Parathyroid adenoma (tissue), 2 donors: Measurements from ENCODE around the gene RPS6KA2.

Source experiments
- H2AFZ ChIP-seq: fragments of 300-600 bp; sonication (generic); one replicate; pipeline ENCODE4 v1.7.0; 2017; ENCODE audit warnings: antibody characterized with exemption, mild to moderate bottlenecking
- H3K27ac ChIP-seq: fragments of 300-600 bp; sonication (generic); one replicate; pipeline ENCODE4 v1.7.0; 2017
- H3K27me3 ChIP-seq: fragments of 300-600 bp; sonication (generic); one replicate; pipeline ENCODE4 v1.7.0; 2017; ENCODE audit warnings: low read length; ENCODE audit not compliant: control insufficient read depth, insufficient read depth
- H3K36me3 ChIP-seq: fragments of 300-600 bp; sonication (generic); one replicate; pipeline ENCODE4 v1.7.0; 2017; ENCODE audit warnings: low read length; ENCODE audit not compliant: control insufficient read depth, insufficient read depth
- H3K4me1 ChIP-seq: fragments of 300-600 bp; sonication (generic); one replicate; pipeline ENCODE4 v1.7.0; 2017; ENCODE audit warnings: control low read depth
- H3K4me2 ChIP-seq: fragments of 300-600 bp; sonication (generic); one replicate; pipeline ENCODE4 v1.7.0; 2017; ENCODE audit warnings: low read length
- H3K4me3 ChIP-seq: fragments of 300-600 bp; sonication (generic); one replicate; pipeline ENCODE4 v1.7.0; 2017; ENCODE audit warnings: low read depth, low read length
- H3K79me2 ChIP-seq: fragments of 300-600 bp; sonication (generic); one replicate; pipeline ENCODE4 v1.7.0; 2017; ENCODE audit warnings: control low read depth
- H3K9ac ChIP-seq: fragments of 300-600 bp; sonication (generic); one replicate; pipeline ENCODE4 v1.7.0; 2017; ENCODE audit warnings: mild to moderate bottlenecking
- H3K9me3 ChIP-seq: fragments of 300-600 bp; sonication (generic); one replicate; pipeline ENCODE4 v1.7.0; 2017; ENCODE audit warnings: low read length; ENCODE audit not compliant: control insufficient read depth
- CTCF ChIP-seq: fragments of 300-600 bp; sonication (generic); IDR thresholded peaks from one replicate; pipeline ENCODE4 v1.7.0; 2017; ENCODE audit warnings: antibody characterized with exemption, mild to moderate bottlenecking
- donor health status: primary hyperparathyroidism.

RPS6KA2 gene

GRCh38 chr6:166496460-166496859 lies 130.6 kb downstream of the RPS6KA2 start:
- H3K4me1 ChIP-seq, result no peaks in the 10 kb centered on the region
- H3K4me2 ChIP-seq, result no peak overlapping the region
- H3K79me2 ChIP-seq, result no peaks in the 10 kb centered on the region
- no peak overlapping the region for H2AFZ ChIP-seq
- no peak for TF ChIP-seq CTCF
- H3K36me3 ChIP-seq, result no peaks in the 10 kb centered on the region
- H3K27ac ChIP-seq, result no peak overlapping the region
- no peaks in the 10 kb centered on the region for H3K9me3 ChIP-seq
- H3K9ac ChIP-seq, result no peak overlapping the region
- no peak overlapping the region for H3K4me3 ChIP-seq
- H3K27me3 ChIP-seq, result no peaks in the 10 kb centered on the region

DNA sequence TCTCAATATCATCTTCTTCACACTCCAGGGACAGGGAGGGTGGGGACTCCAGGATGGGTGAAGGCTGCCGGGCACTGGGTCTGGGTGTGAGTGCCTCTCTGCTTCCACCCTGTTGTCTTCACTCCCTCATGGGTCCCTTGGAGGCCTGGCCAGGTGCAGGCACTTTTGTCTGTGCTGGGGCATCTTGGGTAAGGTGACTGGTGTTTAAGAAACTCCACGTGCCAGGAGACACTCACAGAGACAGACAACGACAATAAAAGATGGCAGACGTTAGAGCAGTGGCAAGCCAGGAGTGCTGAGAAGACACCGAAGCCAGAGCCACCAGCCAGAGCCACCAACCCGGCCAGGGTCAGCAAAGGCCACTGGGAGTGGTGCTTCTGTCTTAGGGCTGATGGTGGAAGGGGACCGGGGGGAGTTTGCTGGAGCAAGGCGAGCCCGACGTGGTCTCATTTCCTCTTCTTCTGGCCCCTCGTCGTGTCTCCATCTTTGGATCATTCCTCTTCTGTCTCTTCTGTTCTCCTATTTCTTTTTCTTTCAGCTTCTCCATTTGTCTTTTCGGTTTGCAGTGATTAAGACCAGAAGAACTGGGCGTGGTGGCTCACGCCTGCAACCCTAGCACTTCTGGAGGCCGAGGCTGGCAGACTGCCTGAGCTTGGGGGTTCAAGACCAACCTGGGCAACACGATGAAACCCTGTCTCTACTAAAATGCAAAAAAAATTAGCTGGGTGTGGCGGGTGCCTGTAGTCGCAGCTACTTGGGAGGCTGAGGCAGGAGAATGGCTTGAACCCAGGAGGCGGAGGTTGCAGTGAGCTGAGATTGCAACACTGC lies 131.3 kb downstream of the RPS6KA2 start:
- H3K4me1 ChIP-seq, result no peaks in the 10 kb centered on the region
- no peak overlapping the region for H3K9ac ChIP-seq
- no peak overlapping the region for H3K4me2 ChIP-seq
- no peaks in the 10 kb centered on the region for H3K9me3 ChIP-seq
- H3K36me3 ChIP-seq, result no peaks in the 10 kb centered on the region
- H3K79me2 ChIP-seq, result no peaks in the 10 kb centered on the region
- H3K27ac ChIP-seq, result no peak overlapping the region
- no peak for TF ChIP-seq CTCF
- H3K27me3 ChIP-seq, result no peaks in the 10 kb centered on the region
- H2AFZ ChIP-seq, result no peak overlapping the region
- no peak overlapping the region for H3K4me3 ChIP-seq

DNA sequence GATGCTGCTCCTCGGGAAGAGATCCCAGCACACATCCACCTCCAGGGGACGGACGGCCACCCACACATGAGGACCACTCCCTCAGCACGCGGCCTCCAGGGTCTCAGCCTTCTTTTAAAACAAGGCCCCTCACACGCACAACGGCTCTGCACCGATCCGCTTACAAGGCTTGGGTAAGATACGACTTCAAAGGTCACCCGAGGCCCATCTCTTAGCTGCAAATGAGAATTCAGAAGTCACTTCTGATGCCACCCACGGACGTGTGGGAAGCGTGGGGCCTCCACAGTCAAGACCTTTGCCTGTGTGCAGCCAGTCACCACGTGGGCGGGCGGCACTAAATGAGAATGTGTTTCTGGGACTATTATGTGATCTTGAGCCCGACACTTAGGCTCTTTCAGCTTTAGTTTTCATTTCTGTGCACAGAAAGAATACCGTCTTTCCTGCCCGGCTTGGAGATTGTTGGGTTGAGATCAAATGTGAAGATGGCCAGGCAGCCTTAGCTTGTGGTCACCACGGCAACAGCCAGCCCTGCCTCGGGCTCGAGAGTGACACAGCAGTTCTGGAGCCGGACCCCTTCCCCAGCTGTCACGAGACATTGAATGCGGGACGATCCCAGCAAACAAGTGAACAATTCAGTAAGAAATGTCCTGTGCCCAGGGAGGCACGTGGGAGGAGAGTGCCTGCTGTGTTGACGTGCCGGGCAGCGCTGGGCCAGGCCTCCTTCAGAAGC lies 132.1 kb downstream of the RPS6KA2 start:
- Histone ChIP-seq H2AFZ (no peak overlapping the region), H3K9ac (no peak overlapping the region), H3K27me3 (no peaks in the 10 kb centered on the region), H3K79me2 (no peaks in the 10 kb centered on the region), H3K9me3 (no peaks in the 10 kb centered on the region), H3K4me3 (no peak overlapping the region), H3K27ac (no peak overlapping the region), H3K4me1 (no peaks in the 10 kb centered on the region), H3K4me2 (no peak overlapping the region), H3K36me3 (no peaks in the 10 kb centered on the region)
- TF ChIP-seq CTCF, result no peak

- Histone ChIP-seq H3K4me3 (no peak overlapping the region), H3K36me3 (no peaks in the 10 kb centered on the region), H3K4me2 (no peak overlapping the region), H3K27me3 (no peaks in the 10 kb centered on the region), H2AFZ (no peak overlapping the region), H3K9me3 (no peaks in the 10 kb centered on the region), H3K4me1 (no peaks in the 10 kb centered on the region), H3K27ac (no peak overlapping the region), H3K79me2 (no peaks in the 10 kb centered on the region), H3K9ac (no peak overlapping the region)
- TF ChIP-seq CTCF, result no peak
These were observed 133.0 kb downstream of the RPS6KA2 start for GRCh38 chr6:166494101-166494441.
